Endothelial cell of umbilical vein (primary cell): ENCODE measurements around the gene NEU2. TPM values are rescaled to one million over a fixed set of nuclear protein-coding genes. Genes with fewer than 3 reads are reported as not detected.

Experiments used
- BruUV-seq: library from RNA; stranded (reverse); fragments of 400-500 nt; replicated peaks from 2 replicates; lab custom pipeline; 2021; lab: Mats Ljungman, UMichigan
- CTCF ChIA-PET: fragments of 300-600, 350-600 bp; sonication (Branson Sonifier 250); formaldehyde crosslinking; loops from one replicate; lab custom pipeline; 2021; ENCODE audit warnings: antibody characterized with exemption, inconsistent platforms; lab: Charles Lee
- POLR2A ChIA-PET: fragments of 300-600, 350-600 bp; sonication (Branson Sonifier 250); formaldehyde crosslinking; loops from one replicate; lab custom pipeline; 2021; ENCODE audit warnings: antibody characterized with exemption, inconsistent platforms; lab: Charles Lee
- DNase-seq: peaks from one replicate; pipeline ENCODE4 v3.0.0-alpha.2; 2011; ENCODE audit warnings: low read depth, low spot score
- FAIRE-seq: peaks from 2 replicates; lab custom pipeline; 2011; peaks lifted over from hg19 to GRCh38; lab: Jason Lieb, UNC
- H2AFZ ChIP-seq: 2 replicates; pipeline ENCODE4 v1.6.0; 2012; ENCODE audit warnings: low read depth, low read length, control low read depth, inconsistent platforms
- H3K27ac ChIP-seq: 2 replicates; pipeline ENCODE4 v1.5.1; 2011; ENCODE audit warnings: low read depth, mild to moderate bottlenecking, control low read depth, low read length, moderate library complexity; ENCODE audit not compliant: insufficient read depth
- H3K27me3 ChIP-seq, 2 experiments: 2 replicates each; pipeline versions ENCODE4 v1.6.0 to v1.6.1; 2011; ENCODE audit warnings: low read length in 2 of 2, mixed read lengths in 1 of 2; ENCODE audit not compliant: control insufficient read depth in 2 of 2, insufficient read depth in 2 of 2
- H3K36me3 ChIP-seq, 2 experiments: 2 replicates in 1 of 2; 3 replicates in 1 of 2; pipeline ENCODE4 v1.5.1; 2011; ENCODE audit warnings: low read length in 2 of 2, mild to moderate bottlenecking in 1 of 2, moderate library complexity in 1 of 2; ENCODE audit not compliant: control insufficient read depth in 2 of 2, insufficient read depth in 2 of 2; ENCODE audit errors: extremely low read depth in 1 of 2
- H3K4me1 ChIP-seq: 3 replicates; pipeline ENCODE4 v1.5.1; 2011; ENCODE audit warnings: mild to moderate bottlenecking, low read length; ENCODE audit not compliant: control insufficient read depth, insufficient read depth; ENCODE audit errors: extremely low read depth
- H3K4me2 ChIP-seq: 2 replicates; pipeline ENCODE4 v1.6.1; 2011; ENCODE audit warnings: low read length, control low read depth, mixed read lengths; ENCODE audit not compliant: insufficient read depth
- H3K4me3 ChIP-seq, 3 experiments: fragments of 200-600 bp in 1 of 3; sonication (generic), shearing (Covaris generic) in 1 of 3; replicated peaks in 1 of 3; 2 replicates each; pipeline ENCODE4 v1.5.1; 2011 to 2016; ENCODE audit warnings: control low read depth in 3 of 3, low read length in 3 of 3, mild to moderate bottlenecking in 2 of 3, inconsistent platforms in 1 of 3, low read depth in 1 of 3, moderate library complexity in 1 of 3; ENCODE audit not compliant: insufficient read depth in 1 of 3
- H3K79me2 ChIP-seq: 2 replicates; pipeline ENCODE4 v1.6.0; 2012; ENCODE audit warnings: low read length, inconsistent platforms; ENCODE audit not compliant: control insufficient read depth, insufficient read depth
- H3K9ac ChIP-seq: replicated peaks from 2 replicates; pipeline ENCODE3; 2011; ENCODE audit warnings: low read length, control low read depth; ENCODE audit not compliant: insufficient read depth; ENCODE audit errors: extremely low read depth
- H3K9me1 ChIP-seq: replicated peaks from 3 replicates; pipeline ENCODE4 v1.6.0; 2011; ENCODE audit warnings: mild to moderate bottlenecking, low read length; ENCODE audit not compliant: control insufficient read depth, insufficient read depth; ENCODE audit errors: extremely low read depth
- H3K9me3 ChIP-seq: replicated peaks from 2 replicates; pipeline ENCODE4 v1.5.1; 2012; ENCODE audit warnings: low read length, inconsistent platforms; ENCODE audit not compliant: control insufficient read depth, insufficient read depth
- H4K20me1 ChIP-seq: replicated peaks from 2 replicates; pipeline ENCODE3; 2011; ENCODE audit warnings: mild to moderate bottlenecking, low read length; ENCODE audit not compliant: control insufficient read depth, insufficient read depth; ENCODE audit errors: extremely low read depth
- EZH2 ChIP-seq: IDR thresholded peaks from 2 replicates; pipeline ENCODE4 v1.6.1; 2012; ENCODE audit warnings: borderline replicate concordance, low read depth, mild to moderate bottlenecking, moderate library complexity, low read length, inconsistent platforms; ENCODE audit not compliant: severe bottlenecking
- FOS ChIP-seq: IDR thresholded peaks from 2 replicates; pipeline ENCODE4 v1.6.1; 2011; ENCODE audit warnings: mild to moderate bottlenecking, low read length, moderate library complexity, borderline replicate concordance; ENCODE audit not compliant: insufficient read depth
- GATA2 ChIP-seq: IDR thresholded peaks from 2 replicates; pipeline ENCODE4 v1.7.0; 2011; ENCODE audit warnings: low read depth, mild to moderate bottlenecking, moderate library complexity, mixed read lengths, low read length; ENCODE audit not compliant: insufficient read length, insufficient read depth
- JUN ChIP-seq: IDR thresholded peaks from 2 replicates; pipeline ENCODE4 v1.6.1; 2011; ENCODE audit warnings: borderline replicate concordance, low read depth; ENCODE audit not compliant: insufficient read length, insufficient read depth
- MYC ChIP-seq: IDR thresholded peaks from one replicate; pipeline ENCODE4 v1.6.1; 2011; ENCODE audit warnings: mild to moderate bottlenecking, low read depth, low read length
- POLR2A ChIP-seq: IDR thresholded peaks from 2 replicates; pipeline ENCODE4 v1.6.1; 2012; ENCODE audit warnings: low read depth, mild to moderate bottlenecking, control low read depth, low read length
- POLR2AphosphoS5 ChIP-seq: IDR thresholded peaks from 2 replicates; pipeline ENCODE4 v1.6.1; 2012; ENCODE audit warnings: low read depth, mild to moderate bottlenecking, control low read depth, low read length, moderate library complexity; ENCODE audit not compliant: insufficient read depth
- dilution Hi-C: fragments of 300-500 bp; cut with MboI; formaldehyde crosslinking; loops from one replicate; pipeline ENCODE4 v1.15.0; 2019; ENCODE audit warnings: low sequenced_read_pairs; ENCODE audit not compliant: extremely low pct_ligation_motif_present
- intact Hi-C: fragments of 100-400 bp; cut with micrococcal nuclease; formaldehyde crosslinking; loops from one replicate; pipeline ENCODE4 v1.10.0; 2022
- polyA plus RNA-seq, 4 experiments: library from polyadenylated mRNA; depleted of rRNA in 3 of 4; stranded (reverse) in 3 of 4; unstranded in 1 of 4; fragments of >200 nt; gene quantifications; 2 replicates each; pipeline versions ENCODE4 v1.2.1 to v1.2.3, GENCODE V29; 2011 to 2012; ENCODE audit warnings: missing spikeins in 1 of 4
- total RNA-seq: library from RNA; stranded (reverse); gene quantifications from 2 replicates; pipeline ENCODE4 v1.2.3, GENCODE V29; 2021
- TF ChIP-seq, protein P1 (sequence below), 2 donors: IDR thresholded peaks; 1 replicate in 1 of 2; 2 replicates in 1 of 2; pipeline ENCODE4 v1.5.1; 2011; ENCODE audit warnings: low read length in 2 of 2, mild to moderate bottlenecking in 2 of 2, moderate library complexity in 2 of 2, control low read depth in 1 of 2, inconsistent platforms in 1 of 2, low read depth in 1 of 2; ENCODE audit not compliant: insufficient read depth in 1 of 2; ENCODE audit errors: extremely low read depth in 1 of 2
- TF ChIP-seq, protein P2 (sequence below): IDR thresholded peaks from 2 replicates; pipeline ENCODE4 v1.6.1; 2011; ENCODE audit not compliant: insufficient read depth, insufficient read length

NEU2 gene
- total and polyA plus RNA-seq, 2 donors (not counting 3 experiments of a cell fraction or from before 2014, with no cell fraction given), result not detected

DNA sequence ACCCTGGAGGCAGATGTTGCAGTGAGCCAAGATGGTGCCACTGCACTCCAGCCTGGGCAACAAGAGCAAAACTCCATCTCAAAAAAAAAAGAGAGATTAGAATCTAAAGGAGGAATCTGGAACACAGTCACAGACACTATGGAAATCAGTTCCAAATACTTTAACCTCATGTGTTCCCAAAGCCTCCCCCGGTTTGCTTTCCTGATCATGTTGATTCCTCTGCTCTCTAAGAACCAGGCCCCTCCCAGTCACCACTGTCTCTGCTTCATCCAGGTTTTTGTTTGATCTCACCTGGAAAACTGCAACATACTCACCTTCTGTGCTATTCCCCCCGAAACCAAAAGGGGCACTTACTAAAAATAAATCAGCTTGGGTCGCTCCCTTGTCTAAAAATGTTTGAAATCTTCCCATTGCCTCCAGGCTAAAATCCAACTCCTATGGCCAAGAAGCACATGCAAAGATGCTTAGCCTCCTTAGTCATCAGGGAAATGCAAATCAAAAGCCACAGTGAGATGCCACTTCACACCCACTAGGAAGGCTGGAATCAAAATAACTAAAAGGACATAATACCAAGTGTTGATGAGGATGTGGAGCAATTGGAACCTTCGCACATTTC, 6.2 kb upstream of the NEU2 start:
- H3K4me1 ChIP-seq, result no peaks in the 10 kb centered on the region
- no peaks in the 10 kb centered on the region for H4K20me1 ChIP-seq
- dilution Hi-C loops, result no loop called here
- H2AFZ ChIP-seq, result no peak overlapping the region
- H3K9me3 ChIP-seq, result no peaks in the 10 kb centered on the region
- POLR2A ChIA-PET, result no interaction called here
- DNase-seq (no peak), FAIRE-seq (no peak)
- no peaks in the 10 kb centered on the region for H3K27me3 ChIP-seq
- no peak overlapping the region for H3K4me2 ChIP-seq
- no peaks in the 10 kb centered on the region for H3K9me1 ChIP-seq
- TF ChIP-seq, protein P1, sequence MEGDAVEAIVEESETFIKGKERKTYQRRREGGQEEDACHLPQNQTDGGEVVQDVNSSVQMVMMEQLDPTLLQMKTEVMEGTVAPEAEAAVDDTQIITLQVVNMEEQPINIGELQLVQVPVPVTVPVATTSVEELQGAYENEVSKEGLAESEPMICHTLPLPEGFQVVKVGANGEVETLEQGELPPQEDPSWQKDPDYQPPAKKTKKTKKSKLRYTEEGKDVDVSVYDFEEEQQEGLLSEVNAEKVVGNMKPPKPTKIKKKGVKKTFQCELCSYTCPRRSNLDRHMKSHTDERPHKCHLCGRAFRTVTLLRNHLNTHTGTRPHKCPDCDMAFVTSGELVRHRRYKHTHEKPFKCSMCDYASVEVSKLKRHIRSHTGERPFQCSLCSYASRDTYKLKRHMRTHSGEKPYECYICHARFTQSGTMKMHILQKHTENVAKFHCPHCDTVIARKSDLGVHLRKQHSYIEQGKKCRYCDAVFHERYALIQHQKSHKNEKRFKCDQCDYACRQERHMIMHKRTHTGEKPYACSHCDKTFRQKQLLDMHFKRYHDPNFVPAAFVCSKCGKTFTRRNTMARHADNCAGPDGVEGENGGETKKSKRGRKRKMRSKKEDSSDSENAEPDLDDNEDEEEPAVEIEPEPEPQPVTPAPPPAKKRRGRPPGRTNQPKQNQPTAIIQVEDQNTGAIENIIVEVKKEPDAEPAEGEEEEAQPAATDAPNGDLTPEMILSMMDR (IDR thresholded peaks at IDR 0.05; ENCODE audit: extremely low read depth in 1 of 2, insufficient read depth in 1 of 2, low read depth in 1 of 2, low read length in 2 of 2), result no peak
- TF ChIP-seq POLR2A (no peak), GATA2 (no peak), POLR2AphosphoS5 (no peak), FOS (no peak), EZH2 (no peak), MYC (no peak), JUN (no peak)
- TF ChIP-seq, protein P2, sequence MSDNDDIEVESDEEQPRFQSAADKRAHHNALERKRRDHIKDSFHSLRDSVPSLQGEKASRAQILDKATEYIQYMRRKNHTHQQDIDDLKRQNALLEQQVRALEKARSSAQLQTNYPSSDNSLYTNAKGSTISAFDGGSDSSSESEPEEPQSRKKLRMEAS, result no peak
- no peak overlapping the region for H3K9ac ChIP-seq
- no peaks in the 10 kb centered on the region for H3K36me3 ChIP-seq
- H3K4me3 ChIP-seq, result no peak overlapping the region
- BruUV-seq, result no TSS peak
- H3K27ac ChIP-seq, result no peak overlapping the region
- intact Hi-C loops, result loop anchor here (10.0 kb wide), 1 partner anchor 422 kb away; no protein-coding TSS in a partner anchor
- no peaks in the 10 kb centered on the region for H3K79me2 ChIP-seq
- CTCF ChIA-PET, result no interaction called here
